ENCODE data around the gene FAM161A.
"Not testable (repeated sequence)": the region's sequence is repeated elsewhere in the genome, so short reads cannot be mapped to it uniquely, and the experiment has no call there.

FAM161A gene

DNA sequence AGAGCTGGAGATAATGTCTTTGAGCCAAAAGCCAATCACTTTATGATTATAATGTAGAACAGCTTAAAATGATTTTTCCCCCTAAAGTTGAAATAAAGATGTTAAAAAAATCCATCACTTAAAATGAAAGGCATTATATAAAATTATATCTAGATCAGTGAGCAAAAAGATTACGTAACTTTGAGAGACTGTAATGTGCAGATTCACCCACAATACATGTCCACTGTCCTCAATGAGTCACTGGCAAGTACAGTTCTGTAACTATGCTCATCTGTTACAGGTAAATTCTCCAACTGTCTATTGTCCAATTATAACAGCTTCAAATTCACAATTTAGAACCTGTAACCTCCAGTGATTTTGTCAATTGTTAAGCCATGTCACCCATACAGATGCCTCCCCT, 19.0 kb downstream of the FAM161A start:
- DNase-seq (ENCODE audit: low spot score), result no peak

DNA sequence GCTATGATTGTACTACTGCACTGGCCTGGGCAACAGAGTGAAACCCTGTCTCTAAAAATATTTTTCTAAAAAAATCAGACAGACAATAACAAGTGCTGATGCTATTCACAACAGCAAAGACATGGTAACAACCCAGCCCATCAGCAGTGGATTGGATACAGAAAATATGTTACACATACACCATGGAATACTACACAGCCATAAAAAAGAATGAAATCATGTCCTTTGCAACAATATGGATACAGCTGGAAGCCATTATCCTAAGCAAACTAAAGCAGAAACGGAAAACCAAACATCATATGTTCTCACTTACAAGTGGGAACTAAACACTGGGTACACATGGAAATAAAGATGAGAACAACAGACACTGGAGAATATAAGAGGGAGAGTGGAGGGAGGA, 19.9 kb downstream of the FAM161A start:
- DNase-seq (ENCODE audit: low spot score), result no peak

DNA sequence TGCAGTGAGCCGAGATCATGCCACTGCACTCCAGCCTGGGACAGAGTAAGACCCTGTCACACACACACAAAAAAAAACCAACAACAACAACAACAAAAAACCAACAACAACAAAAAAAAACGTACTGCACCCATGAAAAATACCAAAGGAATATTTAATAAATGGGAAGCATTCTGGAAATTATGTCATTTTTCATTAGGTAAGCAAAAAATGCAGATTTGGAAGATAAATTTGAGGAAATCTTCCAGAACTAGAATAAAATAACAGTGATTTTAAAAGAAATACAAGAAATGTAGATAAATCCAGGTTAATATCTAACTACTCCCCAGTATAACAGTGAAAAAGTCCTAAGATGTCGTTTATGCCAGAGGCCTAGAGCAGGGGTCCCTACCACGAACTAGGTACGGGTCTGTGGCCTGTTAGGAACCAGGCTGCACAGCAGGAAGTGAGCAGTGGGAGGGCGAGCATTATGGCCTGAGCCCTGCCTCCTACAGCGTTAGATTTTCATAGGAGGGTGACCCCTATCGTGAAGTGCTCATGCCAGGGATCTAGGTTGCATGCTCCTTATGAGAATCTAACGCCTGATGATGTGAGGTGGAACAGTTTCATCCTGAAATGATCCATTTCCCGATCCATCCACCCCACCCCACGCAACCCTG, 21.5 kb downstream of the FAM161A start:
- DNase-seq (ENCODE audit: low spot score), result no peak

DNA sequence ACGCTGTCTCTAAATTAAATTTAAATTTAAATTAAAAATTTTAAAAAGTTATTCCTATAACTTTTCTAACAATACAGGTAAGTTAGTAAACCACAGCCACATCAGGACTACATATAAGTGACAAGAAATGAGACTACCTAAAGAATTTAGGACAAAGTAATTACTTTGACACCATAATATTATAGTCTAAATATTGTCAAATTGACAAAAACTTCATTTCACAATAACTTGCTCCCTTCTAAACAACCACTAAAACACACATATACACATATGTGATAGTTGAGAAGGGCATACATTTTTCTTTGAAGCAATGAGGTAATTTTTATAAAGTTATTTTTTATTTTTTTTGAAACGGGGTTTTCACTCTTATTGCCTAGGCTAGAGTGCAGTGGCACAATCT, 31.6 kb downstream of the FAM161A start:
- no peak for DNase-seq (ENCODE audit: low spot score)

DNA sequence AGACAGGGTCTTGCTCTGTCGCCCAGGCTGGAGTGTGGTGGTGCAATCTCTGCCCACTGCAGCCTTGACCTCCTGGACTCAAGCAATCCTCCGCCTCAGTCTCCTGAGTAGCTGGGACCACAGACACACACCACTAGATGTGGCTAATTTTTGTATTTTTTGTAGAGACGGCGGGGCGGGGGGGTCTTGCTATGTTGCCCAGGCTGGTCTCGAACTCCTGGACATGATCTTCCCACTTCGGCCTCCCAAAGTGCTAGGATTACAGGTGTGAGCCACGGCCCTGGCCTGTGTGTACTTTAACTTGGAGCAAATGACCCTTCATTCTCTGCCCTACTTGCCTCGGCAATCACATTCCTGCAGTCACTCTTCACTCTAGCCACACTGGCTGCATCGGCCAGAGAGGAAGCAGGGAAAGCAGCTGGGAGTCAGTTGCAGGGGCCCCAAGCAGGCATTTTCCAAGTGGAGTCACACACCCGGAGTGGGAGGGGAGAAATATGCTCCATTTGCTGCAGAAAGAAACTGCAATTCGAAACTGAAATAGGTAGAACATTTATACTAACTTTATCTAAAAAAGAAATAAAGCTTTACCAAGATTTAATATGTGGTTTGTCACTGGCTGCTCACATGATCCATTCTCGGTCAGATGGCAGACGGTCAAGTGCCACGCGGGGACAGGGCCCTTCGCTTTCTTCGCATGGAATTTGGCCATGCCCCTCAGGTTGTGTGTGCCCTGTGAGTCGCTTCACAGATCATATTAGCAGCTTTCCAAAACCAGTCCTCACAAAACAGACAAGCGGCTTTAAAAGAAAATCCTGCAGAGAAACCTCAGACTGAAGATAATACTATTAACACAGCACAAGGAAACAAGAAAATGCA, 37.1 kb downstream of the FAM161A start:
- no peak for DNase-seq (ENCODE audit: low spot score)

DNA sequence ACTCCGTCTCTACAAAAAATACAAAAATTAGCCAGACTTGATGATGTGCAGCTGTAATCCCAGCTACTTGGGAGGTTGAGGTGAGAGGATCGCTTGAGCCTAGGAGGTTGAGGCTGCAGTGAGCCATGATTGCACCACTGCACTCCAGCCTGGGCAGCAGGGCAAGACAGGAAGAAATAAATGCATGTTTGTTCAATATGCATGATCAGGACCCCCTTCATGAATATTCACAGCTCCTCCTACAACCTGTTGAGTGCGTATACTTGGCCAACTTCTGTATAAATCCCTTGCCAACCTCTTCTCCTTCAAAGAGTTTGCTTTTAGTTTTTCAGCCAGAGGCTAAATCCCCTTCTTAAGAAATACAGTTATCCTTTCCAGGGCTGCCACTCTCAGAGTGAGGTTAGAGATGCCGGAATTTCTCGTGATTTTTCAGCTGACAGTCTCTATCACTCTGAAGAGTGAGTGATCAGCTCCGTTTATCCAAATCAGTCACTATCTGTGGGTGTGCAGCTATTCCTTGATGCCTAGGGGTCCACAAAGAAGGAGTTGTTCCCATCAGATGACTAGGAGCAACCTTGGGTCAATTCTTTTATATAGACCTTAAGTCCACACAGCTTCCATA, 39.2 kb downstream of the FAM161A start:
- DNase-seq (ENCODE audit: low spot score), result no peak

DNA sequence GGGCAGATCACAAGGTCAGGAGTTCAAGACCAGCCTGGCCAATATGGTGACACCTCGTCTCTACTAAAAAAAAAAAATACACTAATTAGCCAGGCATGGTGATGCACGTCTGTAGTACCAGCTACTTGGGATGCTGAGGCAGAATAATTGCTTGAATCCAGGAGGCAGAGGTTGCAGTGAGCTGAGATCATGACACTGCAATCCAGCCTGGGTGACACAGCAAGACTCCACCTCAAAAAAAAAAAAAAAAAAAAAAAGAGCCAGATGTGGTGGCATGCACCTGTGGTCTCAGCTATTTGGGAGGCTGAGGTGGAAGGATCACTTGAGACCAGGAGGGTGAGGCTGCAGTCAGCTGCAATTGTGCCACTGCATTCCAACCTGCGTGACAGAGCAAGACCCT, 40.5 kb downstream of the FAM161A start:
- not testable (repeated sequence) for DNase-seq (ENCODE audit: low spot score)

DNA sequence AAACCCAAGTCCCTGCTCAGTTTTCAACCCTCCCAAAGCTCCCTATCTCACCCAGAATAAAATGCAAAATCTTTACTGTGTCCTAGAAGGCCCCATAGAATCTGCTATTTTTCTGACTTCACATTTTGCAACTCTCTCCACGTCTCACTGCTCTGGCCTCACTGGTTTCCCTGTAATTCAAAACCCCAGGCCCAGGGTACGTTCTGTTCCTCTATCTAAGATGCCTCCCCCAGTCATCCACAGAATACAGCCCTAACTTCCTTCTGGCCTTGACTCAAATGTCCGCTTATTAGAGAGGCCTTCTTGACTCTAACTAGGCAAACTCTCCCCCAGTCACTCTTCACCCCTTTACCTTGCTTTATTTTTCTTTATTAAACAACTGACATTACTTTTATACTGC, 42.0 kb downstream of the FAM161A start:
- no peak for DNase-seq (ENCODE audit: low spot score)

DNA sequence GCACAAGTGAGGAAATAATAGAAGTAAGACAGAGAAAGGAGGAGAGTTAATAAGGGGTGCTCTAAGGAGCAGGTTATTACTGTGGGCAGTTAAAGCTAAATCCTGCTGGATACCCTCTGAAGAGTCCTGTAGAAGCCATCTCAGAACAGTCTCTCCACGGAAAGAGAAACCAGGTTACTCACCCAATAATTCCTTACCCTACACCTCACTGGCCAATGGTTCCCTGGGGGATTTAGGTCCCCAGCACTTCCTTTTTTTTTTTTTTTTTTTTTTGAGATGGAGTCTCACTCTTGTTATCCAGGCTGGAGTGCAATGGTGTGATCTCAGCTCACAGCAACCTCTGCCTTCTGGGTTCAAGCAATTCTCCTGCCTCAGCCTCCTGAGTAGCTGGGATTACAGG, 43.7 kb downstream of the FAM161A start:
- not testable (repeated sequence) for DNase-seq (ENCODE audit: low spot score)

DNA sequence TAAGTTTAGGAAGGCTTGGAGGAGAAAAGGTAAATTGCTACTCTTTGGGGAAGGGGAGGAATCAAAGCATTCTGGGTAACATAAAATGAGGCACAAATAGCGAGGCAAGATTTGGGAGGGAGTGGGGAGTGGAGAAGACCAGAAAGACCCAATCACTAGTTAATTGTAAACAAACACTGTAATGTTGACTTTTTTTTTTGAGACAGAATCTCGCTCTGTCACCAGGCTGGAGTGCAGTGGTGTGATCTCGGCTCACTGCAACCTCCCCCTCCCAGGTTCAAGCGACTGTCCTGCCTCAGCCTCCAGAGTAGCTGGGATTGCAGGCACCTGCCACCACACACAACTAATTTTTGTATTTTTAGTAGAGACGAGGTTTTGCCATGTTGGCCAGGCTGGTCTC, 45.2 kb downstream of the FAM161A start:
- not testable (repeated sequence) for DNase-seq (ENCODE audit: low spot score)

DNA sequence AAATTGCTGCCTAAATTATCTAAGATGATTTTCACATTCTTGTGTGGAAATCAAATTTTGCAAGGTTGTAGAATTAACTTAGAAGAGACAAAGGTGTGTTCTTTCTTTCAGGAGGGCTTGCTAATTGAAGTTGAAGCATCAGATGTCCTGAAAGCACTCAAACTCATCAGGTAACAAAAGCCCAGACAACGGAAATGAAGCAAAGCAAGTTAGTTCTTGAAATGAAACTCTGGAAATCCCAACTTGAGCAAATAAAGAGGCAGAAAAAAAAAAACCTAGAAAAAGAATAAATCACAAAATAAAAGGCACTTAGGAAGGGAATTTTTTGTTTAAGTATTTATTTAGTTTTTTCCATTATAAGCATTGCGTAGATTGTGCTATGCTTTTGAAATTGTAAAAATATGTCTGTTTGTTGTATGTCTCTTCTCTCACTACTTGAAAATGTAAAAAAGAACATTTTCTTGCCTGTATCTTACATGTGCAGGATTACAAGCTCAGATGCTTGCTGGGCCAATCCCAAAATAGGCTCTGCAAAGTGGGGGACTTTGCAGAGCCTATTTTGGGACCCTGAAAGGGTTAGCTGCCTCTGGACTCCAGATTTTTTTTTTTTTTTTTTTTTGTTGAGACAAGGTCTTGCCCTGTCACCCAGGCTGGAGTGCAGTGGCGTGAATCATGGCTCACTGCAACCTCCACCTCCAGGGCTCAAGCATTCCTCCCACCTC, 46.7 kb downstream of the FAM161A start:
- DNase-seq (ENCODE audit: low spot score), result no peak

DNA sequence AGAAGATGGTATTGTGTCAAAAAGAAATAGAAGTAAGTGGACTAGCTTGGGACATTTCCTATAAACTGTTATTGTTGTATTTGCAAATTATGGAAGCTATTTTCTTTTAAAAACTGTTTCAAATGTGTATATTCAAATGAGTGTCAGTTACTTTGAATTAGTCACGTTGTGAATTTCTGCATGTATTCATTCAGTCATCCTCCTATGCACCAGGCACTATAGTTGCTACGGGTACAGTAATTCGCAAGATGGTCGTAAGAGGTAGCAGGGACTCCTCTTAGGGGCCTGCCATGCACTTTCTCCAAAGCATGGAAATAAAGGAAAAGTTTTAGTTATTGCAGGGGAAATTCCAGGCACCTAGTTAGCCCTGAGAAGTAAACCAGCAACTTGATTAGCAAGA, 51.3 kb downstream of the FAM161A start:
- DNase-seq (ENCODE audit: low spot score), result no peak

DNA sequence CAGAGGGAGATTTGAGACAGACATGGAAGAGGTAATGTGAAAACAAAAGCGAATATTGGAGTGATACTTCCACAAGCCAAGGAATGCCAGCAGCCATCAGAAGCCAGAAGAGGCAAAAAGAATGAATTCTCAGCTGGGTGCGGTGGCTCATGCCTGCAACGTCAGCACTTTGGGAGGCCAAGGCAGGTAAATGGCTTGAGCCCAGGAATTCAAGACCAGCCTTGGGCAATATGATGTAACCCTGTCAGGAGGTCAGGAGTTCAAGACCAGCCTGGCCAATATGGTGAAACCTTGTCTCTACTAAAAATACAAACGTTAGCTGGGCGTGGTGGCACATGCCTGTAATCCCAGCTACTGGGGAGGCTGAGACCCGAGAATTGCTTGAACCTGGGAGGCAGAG, 54.8 kb downstream of the FAM161A start:
- no peak for DNase-seq (ENCODE audit: low spot score)

DNA sequence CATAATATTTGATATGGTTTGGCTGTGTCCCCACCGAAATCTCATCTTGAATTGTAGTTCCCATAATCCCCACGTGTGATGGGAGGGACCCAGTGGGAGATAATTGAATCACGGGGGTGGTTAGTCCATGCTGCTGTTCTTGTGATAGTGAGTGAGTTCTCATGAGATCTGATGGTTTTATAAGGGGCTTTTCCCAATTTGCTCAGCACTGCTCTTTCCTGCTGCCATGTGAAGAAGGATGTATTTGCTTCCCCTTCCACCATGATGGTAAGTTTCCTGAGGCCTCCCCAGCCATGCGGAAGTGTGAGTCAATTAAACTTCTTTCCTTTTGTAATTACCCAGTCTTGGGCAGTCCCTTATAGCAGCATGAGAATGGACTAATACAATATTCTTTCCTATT, 56.4 kb downstream of the FAM161A start:
- not testable (repeated sequence) for DNase-seq (ENCODE audit: low spot score)

DNA sequence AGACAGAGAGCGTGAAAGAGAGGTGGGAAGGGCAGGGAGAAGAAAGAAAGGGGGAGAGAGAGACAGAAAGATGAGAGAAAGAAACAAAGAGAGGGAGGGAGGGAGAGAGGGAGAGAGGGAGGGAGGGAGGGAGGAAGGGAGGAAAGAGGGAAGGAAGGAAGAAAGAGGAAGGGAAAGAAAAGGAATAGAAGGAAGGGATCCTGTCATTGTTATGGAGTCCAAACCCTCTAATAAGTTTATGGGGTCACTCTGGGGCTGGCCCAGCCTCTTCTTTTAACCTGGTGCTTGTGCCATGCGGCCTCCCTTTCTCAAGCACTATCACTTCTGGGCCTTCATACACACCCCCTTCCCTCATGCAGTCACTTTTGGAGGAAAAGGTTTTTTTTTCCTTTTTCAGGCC, 58.5 kb downstream of the FAM161A start:
- DNase-seq (ENCODE audit: low spot score), result no peak

DNA sequence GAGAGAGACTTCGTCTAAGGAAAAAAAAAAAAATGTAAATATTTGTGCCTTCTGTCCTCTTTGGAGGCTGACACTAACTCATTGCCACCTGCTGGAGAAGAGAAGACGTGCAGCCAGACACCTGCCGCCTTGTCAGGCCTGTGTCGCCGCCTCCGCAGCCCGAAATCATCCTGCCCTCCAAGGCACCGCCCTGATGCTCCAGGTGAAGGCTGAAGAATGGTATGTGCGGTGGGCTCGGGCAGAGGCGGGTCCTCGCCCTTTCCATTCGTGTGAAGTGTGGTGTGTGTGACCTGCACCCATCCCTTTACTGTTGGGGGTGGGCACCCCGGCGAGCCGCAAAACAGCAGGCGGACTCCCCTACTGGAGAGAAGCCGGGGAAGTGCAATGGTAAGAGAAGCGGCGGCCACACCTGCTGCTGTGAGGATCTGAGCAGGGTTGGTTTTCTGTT, 60.4 kb downstream of the FAM161A start:
- peak; percentile 69 for DNase-seq (ENCODE audit: low spot score)

DNA sequence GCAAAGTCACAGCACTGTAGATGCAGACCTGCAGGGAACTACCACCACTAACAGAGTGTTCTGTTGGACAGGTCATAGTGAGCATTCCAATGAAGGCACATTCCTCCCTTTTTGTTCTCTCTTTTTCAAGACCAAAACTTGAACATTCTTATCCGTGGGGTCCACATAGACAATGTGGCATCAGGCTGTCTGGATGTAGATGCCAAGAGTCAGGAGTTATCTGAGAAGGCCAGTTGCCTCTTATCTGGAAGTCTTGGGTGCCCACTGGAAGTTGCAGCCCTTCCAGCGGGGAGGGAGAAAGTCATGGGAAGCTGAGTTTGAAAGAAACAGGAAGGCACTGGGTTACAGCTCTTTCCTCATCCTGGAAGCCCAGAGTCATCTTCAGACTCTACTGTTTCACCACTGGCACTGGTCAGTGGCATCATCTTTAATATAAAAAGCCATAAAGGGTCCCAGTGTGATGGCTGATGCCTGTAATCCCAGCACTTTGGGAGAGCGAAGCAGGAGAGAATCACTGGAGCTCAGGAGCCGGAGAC, 61.4 kb downstream of the FAM161A start:
- no peak for DNase-seq (ENCODE audit: low spot score)

DNA sequence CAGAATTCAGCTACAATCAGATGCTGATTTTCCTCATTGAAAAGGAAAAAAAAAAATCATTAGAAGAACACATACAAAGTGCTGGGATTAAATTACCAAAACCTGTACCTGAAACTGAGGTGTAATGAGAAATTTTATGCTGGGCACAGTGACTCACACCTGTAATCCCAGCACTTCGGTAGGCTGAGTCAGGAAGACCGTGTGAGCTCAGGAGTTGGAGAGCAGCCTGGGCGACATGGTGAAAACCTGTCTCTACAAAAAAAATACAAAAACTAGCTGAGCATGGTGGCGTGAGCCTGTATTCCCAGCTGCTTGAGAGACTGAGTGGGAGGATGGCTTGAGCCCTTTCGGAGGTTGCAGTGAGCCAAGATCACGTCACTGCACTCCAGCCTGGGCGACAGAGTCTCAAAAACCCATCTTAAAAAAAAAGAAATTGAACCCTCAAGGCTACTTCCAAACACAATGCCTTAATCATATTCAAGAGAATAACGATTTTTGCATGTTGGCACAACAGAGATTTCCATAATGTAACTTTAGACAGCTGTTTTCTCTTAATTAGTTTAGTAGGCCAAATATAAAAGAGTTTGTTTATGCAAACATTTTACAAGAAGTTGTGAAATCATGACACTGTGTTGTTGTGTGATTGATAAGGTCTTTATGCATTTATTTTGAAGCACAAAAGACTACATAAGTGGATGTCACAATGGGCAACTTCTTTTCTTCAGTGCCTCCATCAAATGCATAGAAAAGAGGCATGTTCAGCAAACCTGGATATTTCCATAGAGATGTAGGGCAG, 63.9 kb downstream of the FAM161A start:
- DNase-seq (ENCODE audit: low spot score), result no peak

DNA sequence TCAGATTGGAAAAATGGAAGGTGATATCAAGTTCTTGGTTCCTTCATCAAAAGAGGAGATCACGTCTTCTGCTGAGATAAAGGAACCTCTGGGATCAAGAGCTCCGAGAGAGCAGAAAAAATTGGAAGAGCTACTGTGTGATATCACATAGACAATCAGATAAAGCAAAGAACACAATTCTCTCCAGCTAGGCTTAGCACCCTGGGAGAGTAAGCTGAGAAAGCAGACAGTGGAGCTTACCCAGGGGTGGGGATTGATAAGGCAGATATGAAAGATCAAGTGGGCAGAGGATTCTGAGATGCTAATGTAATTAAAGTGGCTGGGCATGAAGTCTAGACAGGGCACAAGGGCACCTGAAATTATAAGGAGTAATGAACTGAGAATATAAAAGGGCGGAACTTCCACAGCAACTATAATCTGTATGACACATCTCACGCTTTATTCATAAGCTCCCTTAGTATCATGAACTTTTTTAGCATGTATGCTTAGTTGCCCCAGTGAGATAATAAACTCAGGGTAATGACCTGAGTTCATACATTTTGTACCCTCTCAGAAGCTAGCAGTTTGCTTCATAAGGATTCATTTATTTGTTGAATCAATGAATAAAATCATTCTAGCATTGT, 65.8 kb downstream of the FAM161A start:
- DNase-seq (ENCODE audit: low spot score), result no peak

DNA sequence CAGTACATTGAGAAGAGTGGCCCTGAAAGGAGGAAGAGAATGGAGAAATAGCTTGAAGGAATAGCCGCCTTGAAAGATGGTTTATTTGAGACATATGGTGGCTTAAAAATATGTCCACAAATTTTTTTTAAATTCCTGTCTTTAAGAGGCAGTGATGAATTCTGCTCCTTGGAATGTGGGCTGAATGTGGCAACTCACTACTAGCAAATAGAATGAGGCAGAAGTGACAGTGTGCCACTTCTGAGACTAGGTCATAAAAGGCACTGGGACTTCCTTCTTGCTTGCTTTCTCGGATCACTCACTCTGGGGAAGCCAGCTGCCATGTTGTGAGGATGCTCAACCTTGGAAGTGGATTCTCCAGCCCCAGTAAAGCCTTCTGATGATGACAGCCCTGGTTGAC, 67.0 kb downstream of the FAM161A start:
- DNase-seq (ENCODE audit: low spot score), result no peak

DNA sequence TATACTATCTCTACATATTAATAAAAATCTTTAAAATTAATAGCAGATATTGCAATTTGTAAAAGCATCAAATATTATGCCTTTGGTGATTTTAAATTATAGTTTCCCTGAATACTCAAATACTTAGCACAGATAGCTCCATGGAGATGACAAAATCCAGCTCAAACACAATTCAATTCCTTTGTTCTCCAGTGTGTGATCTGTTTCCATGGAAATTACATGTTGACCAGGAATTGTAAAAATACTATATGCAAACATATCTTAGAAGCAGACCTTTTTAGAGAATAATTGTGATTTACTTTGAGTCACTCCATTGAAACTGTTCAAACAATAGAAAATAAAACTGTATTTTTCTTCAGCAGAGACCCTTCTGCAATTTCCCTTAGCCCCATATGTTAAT, 68.3 kb downstream of the FAM161A start:
- no peak for DNase-seq (ENCODE audit: low spot score)
